ENCODE measurements around the gene LRAT.

DNA sequence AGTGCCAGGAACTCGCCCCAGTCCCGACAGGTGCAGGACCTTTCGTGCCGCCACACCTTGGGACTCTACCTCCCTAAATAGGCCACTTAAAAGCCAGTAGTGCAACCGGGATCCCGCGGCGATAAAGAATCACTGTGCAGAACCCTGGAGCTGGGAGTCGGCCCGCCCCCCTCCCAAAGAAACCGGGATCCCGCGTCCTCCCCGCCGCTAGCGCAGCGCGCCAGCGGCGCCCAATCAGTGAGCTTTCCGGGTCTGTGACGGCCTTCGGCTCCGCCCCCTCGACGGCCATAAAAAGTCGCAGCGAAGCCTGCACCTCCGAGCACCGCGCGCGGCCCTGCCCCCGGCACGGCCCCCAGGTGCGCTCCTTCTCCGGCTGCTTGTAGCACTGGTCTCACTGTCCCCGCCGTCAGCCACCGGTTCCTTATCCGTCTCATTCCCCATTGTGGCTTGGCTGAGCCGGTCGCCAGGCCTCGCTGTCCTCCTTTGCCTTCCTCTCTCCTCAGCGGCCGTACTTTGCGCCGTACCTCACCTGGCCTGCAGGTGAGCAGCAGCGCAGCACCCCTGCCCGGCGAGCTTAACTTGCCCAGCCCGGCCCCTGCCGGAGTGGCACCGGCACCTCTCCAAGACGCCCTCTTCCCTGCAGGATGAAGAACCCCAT lies at the start of gene LRAT:
- TF ChIP-seq, protein P1, sequence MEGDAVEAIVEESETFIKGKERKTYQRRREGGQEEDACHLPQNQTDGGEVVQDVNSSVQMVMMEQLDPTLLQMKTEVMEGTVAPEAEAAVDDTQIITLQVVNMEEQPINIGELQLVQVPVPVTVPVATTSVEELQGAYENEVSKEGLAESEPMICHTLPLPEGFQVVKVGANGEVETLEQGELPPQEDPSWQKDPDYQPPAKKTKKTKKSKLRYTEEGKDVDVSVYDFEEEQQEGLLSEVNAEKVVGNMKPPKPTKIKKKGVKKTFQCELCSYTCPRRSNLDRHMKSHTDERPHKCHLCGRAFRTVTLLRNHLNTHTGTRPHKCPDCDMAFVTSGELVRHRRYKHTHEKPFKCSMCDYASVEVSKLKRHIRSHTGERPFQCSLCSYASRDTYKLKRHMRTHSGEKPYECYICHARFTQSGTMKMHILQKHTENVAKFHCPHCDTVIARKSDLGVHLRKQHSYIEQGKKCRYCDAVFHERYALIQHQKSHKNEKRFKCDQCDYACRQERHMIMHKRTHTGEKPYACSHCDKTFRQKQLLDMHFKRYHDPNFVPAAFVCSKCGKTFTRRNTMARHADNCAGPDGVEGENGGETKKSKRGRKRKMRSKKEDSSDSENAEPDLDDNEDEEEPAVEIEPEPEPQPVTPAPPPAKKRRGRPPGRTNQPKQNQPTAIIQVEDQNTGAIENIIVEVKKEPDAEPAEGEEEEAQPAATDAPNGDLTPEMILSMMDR (conservative IDR thresholded peaks at IDR 0.05; ENCODE audit: low read length) = no peak
- no peak for TF ChIP-seq EZH2phosphoT487 (IDR thresholded peaks at IDR 0.05; ENCODE audit: borderline replicate concordance)
